ACHN (cell line): ENCODE measurements around the gene CCDC12.

ENCODE experiments used
- DNase-seq: peaks from one replicate; pipeline ENCODE4 v3.0.0-alpha.2; 2015
- in situ Hi-C: cut with HindIII; loops from 2 replicates; pipeline ENCODE4 v1.10.0; 2017; ENCODE audit warnings: low sequenced_read_pairs, low pct_ligation_motif_present, low pct_unique_long_range_greater_than_20kb

CCDC12 gene

GRCh38 chr3:46877406-46878125, 99.0 kb downstream of the CCDC12 start, which contains the start of gene PTH1R:
Gene PTH1R, plus strand, starts transcription at chr3:46877721. Its CDS starts 5,839 bp downstream, at chr3:46883560.
- in situ Hi-C loops, result no loop called here

GRCh38 chr3:46876313-46877300, 99.9 kb downstream of the CCDC12 start:
- in situ Hi-C loops, result no loop called here
- no peak for DNase-seq

More at GRCh38 chr3:46877406-46878125, 99.0 kb downstream of the CCDC12 start, which contains the start of gene PTH1R:
- DNase-seq, result no peak

- in situ Hi-C loops, result no loop called here
- DNase-seq, result no peak
Measured at GRCh38 chr3:46875560-46875959, 101.0 kb downstream of the CCDC12 start.

- DNase-seq, result no peak
- in situ Hi-C loops, result no loop called here
Measured at GRCh38 chr3:46874430-46874829, 102.1 kb downstream of the CCDC12 start.

- no peak for DNase-seq
- in situ Hi-C loops, result no loop called here
Measured at GRCh38 chr3:46873521-46873920, 103.0 kb downstream of the CCDC12 start.
